Measurements from ENCODE around the gene ACER2.

- TF ChIP-seq, protein P1, sequence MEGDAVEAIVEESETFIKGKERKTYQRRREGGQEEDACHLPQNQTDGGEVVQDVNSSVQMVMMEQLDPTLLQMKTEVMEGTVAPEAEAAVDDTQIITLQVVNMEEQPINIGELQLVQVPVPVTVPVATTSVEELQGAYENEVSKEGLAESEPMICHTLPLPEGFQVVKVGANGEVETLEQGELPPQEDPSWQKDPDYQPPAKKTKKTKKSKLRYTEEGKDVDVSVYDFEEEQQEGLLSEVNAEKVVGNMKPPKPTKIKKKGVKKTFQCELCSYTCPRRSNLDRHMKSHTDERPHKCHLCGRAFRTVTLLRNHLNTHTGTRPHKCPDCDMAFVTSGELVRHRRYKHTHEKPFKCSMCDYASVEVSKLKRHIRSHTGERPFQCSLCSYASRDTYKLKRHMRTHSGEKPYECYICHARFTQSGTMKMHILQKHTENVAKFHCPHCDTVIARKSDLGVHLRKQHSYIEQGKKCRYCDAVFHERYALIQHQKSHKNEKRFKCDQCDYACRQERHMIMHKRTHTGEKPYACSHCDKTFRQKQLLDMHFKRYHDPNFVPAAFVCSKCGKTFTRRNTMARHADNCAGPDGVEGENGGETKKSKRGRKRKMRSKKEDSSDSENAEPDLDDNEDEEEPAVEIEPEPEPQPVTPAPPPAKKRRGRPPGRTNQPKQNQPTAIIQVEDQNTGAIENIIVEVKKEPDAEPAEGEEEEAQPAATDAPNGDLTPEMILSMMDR (conservative IDR thresholded peaks at IDR 0.05 in 1 of 2, IDR thresholded peaks at IDR 0.05 in 1 of 2; ENCODE audit: low read depth in 1 of 2, low read length in 2 of 2) = peak in 1 of 2 donors; percentile 26
- TF ChIP-seq EZH2 (IDR thresholded peaks at IDR 0.05; ENCODE audit: low read length, missing control alignments) = no peak
These were observed at the start of gene ACER2 for GRCh38 chr9:19408693-19409400.

All from fibroblast of lung (primary cell).